MCF 10A (cell line): ENCODE data around the gene NUP54. TPM values are rescaled to one million over a fixed set of nuclear protein-coding genes. Genes with fewer than 3 reads are reported as not detected.

Experiments
- BruUV-seq: library from RNA; stranded (reverse); fragments of 400-500 nt; replicated peaks from 2 replicates; lab custom pipeline; 2021; lab: Mats Ljungman, UMichigan
- CTCF ChIA-PET: fragments of 300-600 bp; sonication (Branson Sonifier 250); formaldehyde crosslinking; extraction: SDS; loops from one replicate; lab custom pipeline; 2021; ENCODE audit warnings: antibody characterized with exemption, inconsistent platforms; lab: Yijun Ruan, JAX
- POLR2A ChIA-PET: fragments of 300-600, 350-650 bp; sonication (Branson Sonifier 250); formaldehyde crosslinking; extraction: SDS; loops from one replicate; lab custom pipeline; 2020; ENCODE audit warnings: antibody characterized with exemption, inconsistent platforms; lab: Yijun Ruan, JAX
- DNase-seq: peaks from one replicate; pipeline ENCODE4 v3.0.0-alpha.2; 2018; ENCODE audit not compliant: unreplicated experiment
- H3K27ac Mint-ChIP-seq: one replicate; pipeline ENCODE4 v1.8.0; 2022; ENCODE audit warnings: mild to moderate bottlenecking, low read depth, mixed read lengths; ENCODE audit not compliant: unreplicated experiment
- H3K27me3 Mint-ChIP-seq: one replicate; pipeline ENCODE4 v1.8.0; 2022; ENCODE audit warnings: mixed read lengths; ENCODE audit not compliant: insufficient read depth, unreplicated experiment
- H3K36me3 Mint-ChIP-seq: one replicate; pipeline ENCODE4 v1.8.0; 2022; ENCODE audit warnings: mild to moderate bottlenecking, moderate library complexity, mixed read lengths; ENCODE audit not compliant: insufficient read depth, unreplicated experiment
- H3K4me1 Mint-ChIP-seq: one replicate; pipeline ENCODE4 v1.8.0; 2022; ENCODE audit warnings: mixed read lengths; ENCODE audit not compliant: insufficient read depth, unreplicated experiment
- H3K4me3 Mint-ChIP-seq: one replicate; pipeline ENCODE4 v1.8.0; 2022; ENCODE audit warnings: mild to moderate bottlenecking, moderate library complexity, mixed read lengths; ENCODE audit not compliant: unreplicated experiment
- H3K9me3 Mint-ChIP-seq: one replicate; pipeline ENCODE4 v1.8.0; 2022; ENCODE audit warnings: mixed read lengths; ENCODE audit not compliant: unreplicated experiment
- CTCF ChIP-seq: fragments of 200-600 bp; IDR thresholded peaks from one replicate; pipeline ENCODE4 v1.8.0; 2022; ENCODE audit warnings: antibody characterized with exemption, mild to moderate bottlenecking; ENCODE audit not compliant: unreplicated experiment
- intact Hi-C: fragments of 100-400 bp; cut with micrococcal nuclease; formaldehyde crosslinking; loops from 2 replicates; pipeline ENCODE4 v1.14.1; 2022
- total RNA-seq: library from RNA; stranded (reverse); gene quantifications from 2 replicates; pipeline ENCODE4 v1.2.3, GENCODE V29; 2022

NUP54 gene
- total RNA-seq, 1 experiment from 2014 or later = 51.5 TPM

- Mint-ChIP-seq H3K4me1 (no peaks in the 10 kb centered on the region), H3K27ac (no peak overlapping the region), H3K36me3 (peaks cover 78% of the 10 kb centered on the region), H3K27me3 (no peaks in the 10 kb centered on the region), H3K9me3 (no peaks in the 10 kb centered on the region), H3K4me3 (no peak overlapping the region)
- no peak for DNase-seq
- intact Hi-C loops = no loop called here
- BruUV-seq = no TSS peak
- CTCF ChIA-PET = interaction anchor here (0.6 to 3.7 kb wide), 3 partner anchors 9 to 259 kb away, joined by 3 to 29 read pairs (median 4); no protein-coding TSS in a partner anchor
- POLR2A ChIA-PET = interaction anchor here (0.5 to 0.7 kb wide), 3 partner anchors 20 to 215 kb away, joined by 3 to 4 read pairs (median 4); no protein-coding TSS in a partner anchor
- no peak for TF ChIP-seq CTCF
Observed at GRCh38 chr4:76168688-76169087, 20.5 kb upstream of the NUP54 start.

- ChIA-PET POLR2A (interaction anchor here (0.9 to 1.5 kb wide), 2 partner anchors 11 to 18 kb away, joined by 4 read pairs; partner anchors contain the start of gene NUP54), CTCF (interaction anchor here (0.6 to 2.3 kb wide), 3 partner anchors 13 to 17 kb away, joined by 3 to 9 read pairs (median 3); no protein-coding TSS in a partner anchor)
- intact Hi-C loops = no loop called here
- Mint-ChIP-seq H3K36me3 (peaks cover 83% of the 10 kb centered on the region), H3K9me3 (no peaks in the 10 kb centered on the region), H3K4me1 (no peaks in the 10 kb centered on the region), H3K27ac (no peak overlapping the region), H3K4me3 (no peak overlapping the region), H3K27me3 (no peaks in the 10 kb centered on the region)
- no TSS peak for BruUV-seq
- no peak for TF ChIP-seq CTCF
- no peak for DNase-seq
Observed at GRCh38 chr4:76166480-76166879, 18.3 kb upstream of the NUP54 start.

GRCh38 chr4:76160355-76160754, 12.2 kb upstream of the NUP54 start:
- ChIA-PET CTCF (interaction anchor here (1.0 to 1.3 kb wide), 2 partner anchors 19 to 270 kb away, joined by 3 to 4 read pairs; no protein-coding TSS in a partner anchor), POLR2A (interaction anchor here (0.8 kb wide), 1 partner anchor 12 kb away, joined by 3 read pairs; no protein-coding TSS in a partner anchor)
- DNase-seq = no peak
- Mint-ChIP-seq H3K27ac (no peak overlapping the region), H3K36me3 (peaks cover 61% of the 10 kb centered on the region), H3K27me3 (no peaks in the 10 kb centered on the region), H3K4me3 (no peak overlapping the region), H3K9me3 (peaks cover 8% of the 10 kb centered on the region), H3K4me1 (no peaks in the 10 kb centered on the region)
- no TSS peak for BruUV-seq
- no peak for TF ChIP-seq CTCF
- intact Hi-C loops = no loop called here

GRCh38 chr4:76156635-76157034, 8.4 kb upstream of the NUP54 start:
- H3K9me3 Mint-ChIP-seq = peaks cover 8% of the 10 kb centered on the region
- DNase-seq = no peak
- H3K4me3 Mint-ChIP-seq = no peak overlapping the region
- no TSS peak for BruUV-seq
- CTCF ChIA-PET = interaction anchor here (1.2 to 1.4 kb wide), 2 partner anchors 23 to 348 kb away, joined by 4 to 6 read pairs; no protein-coding TSS in a partner anchor
- POLR2A ChIA-PET = interaction anchor here (0.7 to 2.1 kb wide), 2 partner anchors 8 to 149 kb away, joined by 4 to 10 read pairs; partner anchors contain the start of gene NUP54
- intact Hi-C loops = no loop called here
- peaks cover 29% of the 10 kb centered on the region for H3K36me3 Mint-ChIP-seq
- no peak for TF ChIP-seq CTCF
- peak overlapping the region; percentile 73 for H3K27ac Mint-ChIP-seq
- H3K4me1 Mint-ChIP-seq = no peaks in the 10 kb centered on the region
- no peaks in the 10 kb centered on the region for H3K27me3 Mint-ChIP-seq
